Activated T-cell treated with anti-CD3 and anti-CD28 coated beads for 24 hours (primary cell): Measurements from ENCODE around the gene ABTB2.

Experiments
- DNase-seq: peaks from one replicate; pipeline ENCODE4 v3.0.0-alpha.2; 2020; ENCODE audit warnings: low read depth

ABTB2 gene

GRCh38 chr11:34360046-34360445, 2.2 kb upstream of the ABTB2 start:
- DNase-seq: no peak

- DNase-seq: no peak
Observed at GRCh38 chr11:34359548-34359891, 1.7 kb upstream of the ABTB2 start.

- DNase-seq: peak; percentile 69
Observed at GRCh38 chr11:34358728-34359547, 1.1 kb upstream of the ABTB2 start.

GRCh38 chr11:34358258-34358727, 483 bp upstream of the ABTB2 start:
- DNase-seq: no peak

- DNase-seq: peak; percentile 19
Observed at GRCh38 chr11:34356913-34357700, 703 bp downstream of the ABTB2 start.

- DNase-seq: no peak
Observed at GRCh38 chr11:34356576-34356912, 1.3 kb downstream of the ABTB2 start.

GRCh38 chr11:34356130-34356529, 1.7 kb downstream of the ABTB2 start:
- DNase-seq: no peak

GRCh38 chr11:34355726-34356125, 2.1 kb downstream of the ABTB2 start:
- DNase-seq: no peak

GRCh38 chr11:34354782-34355181, 3.0 kb downstream of the ABTB2 start:
- DNase-seq: no peak

GRCh38 chr11:34353881-34354280, 3.9 kb downstream of the ABTB2 start:
- DNase-seq: no peak

GRCh38 chr11:34351687-34352469, 5.9 kb downstream of the ABTB2 start:
- no peak for DNase-seq

- DNase-seq: no peak
Observed at GRCh38 chr11:34351051-34351450, 6.8 kb downstream of the ABTB2 start.

GRCh38 chr11:34349882-34350281, 7.9 kb downstream of the ABTB2 start:
- no peak for DNase-seq

- DNase-seq: no peak
Observed at GRCh38 chr11:34348919-34349318, 8.9 kb downstream of the ABTB2 start.

GRCh38 chr11:34348096-34348495, 9.7 kb downstream of the ABTB2 start:
- no peak for DNase-seq

- no peak for DNase-seq
Observed at GRCh38 chr11:34346551-34346950, 11.3 kb downstream of the ABTB2 start.

GRCh38 chr11:34345991-34346480, 11.8 kb downstream of the ABTB2 start:
- DNase-seq: no peak

GRCh38 chr11:34345540-34345876, 12.3 kb downstream of the ABTB2 start:
- no peak for DNase-seq

GRCh38 chr11:34344768-34345539, 12.9 kb downstream of the ABTB2 start:
- DNase-seq: no peak

GRCh38 chr11:34344410-34344767, 13.4 kb downstream of the ABTB2 start:
- DNase-seq: no peak

GRCh38 chr11:34343686-34344085, 14.1 kb downstream of the ABTB2 start:
- DNase-seq: no peak

- DNase-seq: no peak
Observed at GRCh38 chr11:34343153-34343552, 14.7 kb downstream of the ABTB2 start.
